Measurements from ENCODE around the gene MPIG6B.

The MPIG6B gene, protein sequence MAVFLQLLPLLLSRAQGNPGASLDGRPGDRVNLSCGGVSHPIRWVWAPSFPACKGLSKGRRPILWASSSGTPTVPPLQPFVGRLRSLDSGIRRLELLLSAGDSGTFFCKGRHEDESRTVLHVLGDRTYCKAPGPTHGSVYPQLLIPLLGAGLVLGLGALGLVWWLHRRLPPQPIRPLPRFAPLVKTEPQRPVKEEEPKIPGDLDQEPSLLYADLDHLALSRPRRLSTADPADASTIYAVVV

DNA sequence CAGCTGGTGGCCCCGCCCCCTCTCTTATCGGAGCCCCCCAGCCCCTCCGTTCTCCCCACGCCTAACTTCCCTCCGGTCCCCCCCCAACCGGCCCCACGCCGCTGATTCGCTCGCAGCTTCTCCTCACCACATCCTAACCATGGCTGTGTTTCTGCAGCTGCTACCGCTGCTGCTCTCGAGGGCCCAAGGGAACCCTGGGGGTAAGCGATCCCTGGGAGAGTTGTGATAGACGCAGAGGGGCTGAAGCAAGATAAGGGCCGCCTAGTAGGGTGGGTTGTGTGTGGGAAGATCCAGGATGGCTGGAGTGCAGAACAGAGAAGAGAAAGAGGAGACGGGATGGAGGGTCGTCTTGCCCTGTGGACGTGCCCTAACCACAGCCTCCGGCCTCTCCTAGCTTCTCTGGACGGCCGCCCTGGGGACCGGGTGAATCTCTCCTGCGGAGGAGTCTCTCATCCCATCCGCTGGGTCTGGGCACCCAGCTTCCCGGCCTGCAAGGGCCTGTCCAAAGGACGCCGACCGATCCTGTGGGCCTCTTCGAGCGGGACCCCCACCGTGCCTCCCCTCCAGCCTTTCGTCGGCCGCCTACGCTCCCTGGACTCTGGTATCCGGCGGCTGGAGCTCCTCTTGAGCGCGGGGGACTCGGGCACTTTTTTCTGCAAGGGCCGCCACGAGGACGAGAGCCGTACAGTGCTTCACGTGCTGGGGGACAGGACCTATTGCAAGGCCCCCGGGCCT, at the start of gene MPIG6B:
TSS of gene MPIG6B (plus strand) at position 129 of the 735 bp plus-strand sequence. CDS start at position 140, 11 bp downstream.
- Mint-ChIP-seq H3K36me3 (peaks cover 25% of the 10 kb centered on the region), H3K27me3 (no peaks in the 10 kb centered on the region), H3K4me1 (peaks cover 41% of the 10 kb centered on the region), H3K9me3 (no peaks in the 10 kb centered on the region), H3K4me3 (peak within 1 kb of the TSS; percentile 8), H3K27ac (peak within 1 kb of the TSS; percentile 63)
- no peak for ATAC-seq

DNA sequence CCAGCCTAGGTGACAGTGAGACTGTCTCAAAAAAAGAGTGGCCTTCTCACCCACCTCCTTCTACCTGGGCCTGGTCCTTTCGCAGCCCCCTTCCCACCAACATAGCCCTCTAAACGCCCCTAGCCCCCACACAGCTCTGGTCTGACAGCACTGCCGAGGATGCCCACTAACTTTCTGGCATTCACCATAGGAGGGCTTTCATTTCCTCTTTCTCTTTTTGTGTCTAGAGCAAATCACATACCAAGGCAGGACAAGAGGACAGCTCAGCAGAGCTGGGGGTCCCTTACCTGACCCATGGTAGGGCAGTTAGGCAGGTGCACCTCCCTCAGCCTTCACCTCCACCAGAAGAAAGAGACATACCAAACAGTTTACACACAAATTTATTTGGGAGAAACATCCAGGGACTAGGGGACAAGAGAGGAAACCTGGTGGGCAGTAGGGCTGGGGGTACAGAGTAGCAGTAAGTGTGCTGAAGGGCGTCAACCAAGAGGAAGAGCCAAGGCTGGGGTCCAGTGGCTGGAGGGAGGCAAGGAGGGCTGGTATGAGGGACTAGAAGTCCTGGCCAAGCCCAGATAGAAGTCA, 46.8 kb upstream of the MPIG6B start:
- Mint-ChIP-seq H3K27me3 (no peaks in the 10 kb centered on the region), H3K4me1 (peaks cover 33% of the 10 kb centered on the region), H3K9me3 (no peaks in the 10 kb centered on the region), H3K36me3 (peaks cover 19% of the 10 kb centered on the region), H3K27ac (peak overlapping the region; percentile 67), H3K4me3 (no peak overlapping the region)
- ATAC-seq, result peak; percentile 50

DNA sequence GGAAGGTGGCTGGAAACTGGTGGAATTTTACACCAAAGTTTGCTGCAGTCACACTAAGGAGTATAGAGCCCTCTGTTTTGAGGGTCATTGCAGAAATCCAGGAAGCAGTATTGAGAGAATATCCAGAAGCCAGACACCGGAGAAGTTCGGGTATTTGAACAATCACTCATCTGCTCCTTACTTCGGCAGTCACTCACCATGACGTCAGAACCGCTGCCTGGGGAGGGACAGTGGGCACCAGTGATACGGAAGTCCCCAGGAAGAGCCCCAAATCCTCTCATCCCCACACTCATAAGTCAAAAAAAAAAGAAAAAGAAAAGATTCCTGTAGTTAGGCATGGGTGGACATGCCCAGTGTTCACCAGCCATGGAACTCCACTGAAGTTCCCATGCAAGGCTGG, 46.3 kb upstream of the MPIG6B start:
- H3K27ac Mint-ChIP-seq, result peak overlapping the region; percentile 67

DNA sequence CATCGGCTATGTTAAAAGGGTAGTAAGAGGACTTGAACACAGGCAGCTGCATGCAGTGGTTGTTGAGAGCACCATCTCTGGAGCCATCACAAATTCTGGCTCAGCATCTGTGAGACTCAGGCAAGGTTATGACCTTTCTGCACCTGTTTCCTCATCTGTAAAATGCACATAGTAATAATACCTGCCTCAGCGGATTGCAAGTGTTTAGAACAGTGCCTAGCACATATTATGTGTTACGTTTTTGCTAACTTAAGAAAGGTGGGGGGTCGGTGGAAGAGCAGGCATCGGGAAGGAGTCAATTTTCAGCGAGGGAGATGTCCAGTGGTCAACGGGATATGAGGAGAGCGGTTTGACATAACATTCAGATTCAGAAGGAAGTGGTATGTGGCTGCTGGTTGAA, 45.2 kb upstream of the MPIG6B start:
- H3K27me3 Mint-ChIP-seq, result no peaks in the 10 kb centered on the region
- H3K27ac Mint-ChIP-seq, result peak overlapping the region; percentile 6
- no peak overlapping the region for H3K4me3 Mint-ChIP-seq
- ATAC-seq, result no peak
- H3K36me3 Mint-ChIP-seq, result peaks cover 6% of the 10 kb centered on the region
- no peaks in the 10 kb centered on the region for H3K9me3 Mint-ChIP-seq
- H3K4me1 Mint-ChIP-seq, result peaks cover 37% of the 10 kb centered on the region

More for the DNA sequence above, 46.3 kb upstream of the MPIG6B start:
- peaks cover 16% of the 10 kb centered on the region for H3K36me3 Mint-ChIP-seq
- H3K4me3 Mint-ChIP-seq, result no peak overlapping the region
- no peaks in the 10 kb centered on the region for H3K9me3 Mint-ChIP-seq
- H3K4me1 Mint-ChIP-seq, result peaks cover 37% of the 10 kb centered on the region
- H3K27me3 Mint-ChIP-seq, result no peaks in the 10 kb centered on the region
- no peak for ATAC-seq

DNA sequence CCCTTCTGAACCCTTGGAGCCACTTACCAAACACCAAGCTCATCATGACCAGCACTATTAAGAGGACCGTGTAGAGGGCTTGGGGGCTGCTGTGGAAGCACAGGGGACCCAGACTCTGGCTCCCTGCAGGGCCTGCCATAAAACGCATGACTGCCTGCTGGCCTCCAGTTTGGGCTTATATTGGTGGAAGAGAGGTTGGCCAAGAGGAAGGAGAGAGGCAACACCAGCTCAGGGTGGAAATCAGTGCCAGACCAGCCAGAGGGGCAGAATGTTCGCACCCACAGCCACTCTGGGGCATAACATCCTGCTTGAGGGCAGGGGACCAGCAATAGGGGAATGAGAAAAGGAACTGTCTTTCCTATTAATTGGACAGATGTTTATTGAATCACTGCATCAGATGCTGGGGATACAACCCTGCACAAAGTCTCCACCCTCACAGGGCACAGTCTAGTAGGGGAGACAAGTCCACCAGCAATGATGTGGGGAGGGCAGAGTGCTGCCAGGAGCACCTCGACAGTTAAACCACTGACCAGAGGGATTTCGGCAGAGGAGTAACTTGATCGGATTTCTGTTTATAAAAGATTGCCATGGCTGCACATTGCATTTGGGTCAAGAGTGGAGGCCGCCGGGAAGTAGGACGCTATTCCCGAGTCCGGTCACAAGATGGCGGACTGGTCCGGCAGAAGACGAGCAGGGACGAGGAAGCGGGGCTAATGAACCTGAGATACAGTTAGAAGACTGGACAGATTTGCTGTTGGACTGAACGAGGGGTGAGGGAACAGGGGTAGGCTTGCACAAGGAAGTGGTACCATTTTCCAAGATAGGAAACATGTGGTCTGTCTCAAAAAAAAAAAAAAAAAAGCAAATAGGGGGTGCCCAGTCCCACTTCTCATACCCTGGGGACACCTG, 42.7 kb upstream of the MPIG6B start, which contains the start of gene LY6G5C:
TSS of gene LY6G5C (minus strand) at position 842 of the 909 bp plus-strand sequence. CDS start at position 148, 694 bp downstream.
- no peaks in the 10 kb centered on the region for H3K27me3 Mint-ChIP-seq
- no peaks in the 10 kb centered on the region for H3K9me3 Mint-ChIP-seq
- peak within 1 kb of the TSS; percentile 77 for H3K4me3 Mint-ChIP-seq
- H3K36me3 Mint-ChIP-seq, result peaks cover 7% of the 10 kb centered on the region
- H3K27ac Mint-ChIP-seq, result peak within 1 kb of the TSS; percentile 47
- peaks cover 37% of the 10 kb centered on the region for H3K4me1 Mint-ChIP-seq
- ATAC-seq, result peak; percentile 78

DNA sequence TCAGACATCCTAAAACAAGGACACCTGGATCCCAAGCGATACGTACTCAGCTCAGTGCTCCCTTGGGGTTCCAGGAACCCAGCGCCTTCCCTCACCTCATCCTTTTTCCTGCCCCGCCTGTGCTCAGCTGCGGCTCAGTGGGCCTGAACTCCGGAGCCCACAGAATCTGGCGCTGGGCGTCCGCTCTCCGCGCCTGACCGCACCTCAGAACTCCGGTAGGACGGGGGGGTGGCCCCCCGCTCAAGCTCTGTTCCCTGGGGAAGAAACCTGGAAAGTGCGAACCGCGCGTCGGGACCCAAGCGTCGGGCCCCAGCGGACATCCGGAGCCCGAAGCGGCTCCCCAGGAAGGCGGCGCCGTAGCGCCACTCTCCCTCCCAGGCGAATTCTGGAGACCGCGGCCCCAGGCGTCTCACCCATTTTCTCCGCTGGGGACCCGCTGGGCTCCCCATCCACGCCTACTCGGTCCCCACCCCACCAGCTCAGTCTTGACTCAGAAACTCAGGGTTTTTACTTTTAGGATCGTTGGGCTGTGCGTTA, 42.0 kb upstream of the MPIG6B start:
- H3K27me3 Mint-ChIP-seq, result no peaks in the 10 kb centered on the region
- ATAC-seq, result peak; percentile 58
- peaks cover 35% of the 10 kb centered on the region for H3K4me1 Mint-ChIP-seq
- H3K36me3 Mint-ChIP-seq, result peaks cover 9% of the 10 kb centered on the region
- peak overlapping the region; percentile 77 for H3K4me3 Mint-ChIP-seq
- no peaks in the 10 kb centered on the region for H3K9me3 Mint-ChIP-seq
- peak overlapping the region; percentile 47 for H3K27ac Mint-ChIP-seq

DNA sequence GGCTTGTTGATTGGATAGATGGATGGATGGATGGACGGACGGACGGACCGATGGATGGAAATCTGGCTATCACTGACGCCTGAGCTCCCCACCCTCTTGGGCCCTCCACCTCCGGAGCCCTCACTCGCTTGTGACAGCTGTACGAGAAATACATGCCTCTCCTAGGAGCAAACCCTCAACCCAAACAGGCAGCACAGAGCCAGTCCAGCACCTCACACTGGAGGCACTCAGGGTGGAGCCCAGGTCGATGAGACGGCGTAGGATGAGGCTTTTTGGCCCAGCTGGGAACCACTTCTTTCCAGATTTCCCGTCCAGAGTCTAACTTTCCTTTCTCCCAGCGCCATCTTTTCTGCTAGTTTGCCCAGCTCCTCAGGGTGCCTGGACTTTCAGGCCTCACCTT, 39.6 kb upstream of the MPIG6B start:
- no peak overlapping the region for H3K4me3 Mint-ChIP-seq
- no peak for ATAC-seq
- peaks cover 18% of the 10 kb centered on the region for H3K4me1 Mint-ChIP-seq
- H3K9me3 Mint-ChIP-seq, result no peaks in the 10 kb centered on the region
- H3K27ac Mint-ChIP-seq, result peak overlapping the region; percentile 22
- peaks cover 24% of the 10 kb centered on the region for H3K36me3 Mint-ChIP-seq
- no peaks in the 10 kb centered on the region for H3K27me3 Mint-ChIP-seq

DNA sequence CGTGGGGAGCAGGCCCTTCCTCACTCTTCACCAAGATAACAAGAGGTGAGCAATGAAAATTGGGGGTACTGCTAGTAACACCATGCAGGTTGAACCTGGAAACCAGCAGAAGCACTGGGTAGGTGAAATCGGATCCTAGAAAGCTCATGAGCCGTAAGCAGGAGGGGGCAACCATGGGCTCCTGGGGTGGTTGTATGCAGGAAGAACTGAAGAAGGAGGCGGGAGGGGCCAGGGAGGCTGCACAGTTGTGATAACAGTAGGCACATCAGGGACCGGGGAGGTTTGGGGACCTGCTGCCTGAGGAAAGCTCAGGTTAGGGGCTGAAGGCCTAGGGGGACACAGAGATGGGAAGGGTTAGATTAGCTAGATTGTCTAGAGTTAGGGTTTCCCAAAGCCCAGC, 36.7 kb upstream of the MPIG6B start:
- H3K27ac Mint-ChIP-seq, result no peak overlapping the region
- peaks cover 48% of the 10 kb centered on the region for H3K36me3 Mint-ChIP-seq
- H3K27me3 Mint-ChIP-seq, result no peaks in the 10 kb centered on the region

DNA sequence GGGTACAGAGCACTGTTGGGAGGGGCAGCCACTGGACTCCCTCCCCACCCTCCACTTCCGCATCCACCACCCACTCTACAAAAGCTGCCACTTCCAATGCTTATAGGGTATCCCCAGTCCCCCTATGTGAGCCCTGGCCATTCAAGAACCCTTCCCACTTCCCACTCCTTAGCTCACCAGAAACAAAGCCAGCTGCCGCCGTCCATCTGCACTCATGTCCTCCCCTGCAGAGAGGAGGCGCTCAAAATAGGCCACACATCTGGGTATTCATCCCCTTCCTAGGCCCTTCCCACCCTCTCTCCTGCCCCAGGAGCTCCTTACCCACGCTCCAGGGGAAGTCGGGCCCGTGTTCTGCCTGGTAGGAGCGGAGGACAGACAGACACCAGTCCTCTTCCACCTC, 35.9 kb upstream of the MPIG6B start:
- Mint-ChIP-seq H3K4me1 (peaks cover 23% of the 10 kb centered on the region), H3K4me3 (no peak overlapping the region), H3K36me3 (peaks cover 53% of the 10 kb centered on the region), H3K27me3 (no peaks in the 10 kb centered on the region), H3K27ac (no peak overlapping the region), H3K9me3 (no peaks in the 10 kb centered on the region)
- no peak for ATAC-seq

More for the DNA sequence above, 36.7 kb upstream of the MPIG6B start:
- H3K9me3 Mint-ChIP-seq, result no peaks in the 10 kb centered on the region
- ATAC-seq, result no peak
- H3K4me1 Mint-ChIP-seq, result peaks cover 27% of the 10 kb centered on the region
- H3K4me3 Mint-ChIP-seq, result no peak overlapping the region

DNA sequence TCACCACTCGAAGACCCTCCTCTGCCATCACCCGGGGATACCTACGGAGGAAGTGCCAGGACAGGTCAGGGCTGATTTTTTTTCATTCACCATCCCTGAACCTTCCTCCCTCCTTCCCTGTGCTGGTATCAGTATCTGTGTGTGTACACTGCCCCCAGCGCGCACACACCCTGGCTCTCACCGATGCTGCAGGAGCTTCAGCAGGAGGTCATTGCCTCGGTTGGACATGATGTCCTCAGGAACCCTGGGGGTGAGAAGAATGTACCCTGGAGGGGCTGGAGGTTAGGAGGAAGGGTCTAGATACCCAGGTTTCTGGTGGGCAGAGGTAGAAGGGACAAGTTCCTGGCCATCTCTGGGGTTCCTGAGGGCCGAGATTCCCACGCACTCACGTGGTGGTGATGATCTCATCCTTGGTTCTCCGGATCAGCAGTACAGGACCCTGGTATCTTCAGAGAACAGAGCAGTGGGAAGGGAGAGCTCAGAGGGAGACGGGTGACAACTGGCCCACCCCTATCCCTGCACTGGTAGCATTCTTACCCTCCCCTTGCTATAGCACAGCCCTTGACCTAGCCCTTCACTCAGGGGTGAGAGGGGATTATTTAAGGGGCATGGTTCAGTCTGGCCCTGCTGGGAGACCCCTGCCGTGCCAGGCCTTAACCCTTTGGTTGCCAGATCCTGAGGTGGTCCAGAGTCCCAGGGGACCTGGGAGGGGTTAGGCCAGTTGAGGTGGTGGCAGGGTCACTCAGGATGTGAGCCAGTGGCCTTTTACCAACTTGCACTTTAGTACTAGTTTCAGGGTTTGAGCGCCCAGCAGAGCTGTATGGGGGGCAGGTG, 35.1 kb upstream of the MPIG6B start:
- H3K36me3 Mint-ChIP-seq, result peaks cover 57% of the 10 kb centered on the region
- no peak for ATAC-seq
- no peak overlapping the region for H3K4me3 Mint-ChIP-seq
- H3K9me3 Mint-ChIP-seq, result no peaks in the 10 kb centered on the region
- peaks cover 27% of the 10 kb centered on the region for H3K4me1 Mint-ChIP-seq
- H3K27ac Mint-ChIP-seq, result no peak overlapping the region
- H3K27me3 Mint-ChIP-seq, result no peaks in the 10 kb centered on the region

DNA sequence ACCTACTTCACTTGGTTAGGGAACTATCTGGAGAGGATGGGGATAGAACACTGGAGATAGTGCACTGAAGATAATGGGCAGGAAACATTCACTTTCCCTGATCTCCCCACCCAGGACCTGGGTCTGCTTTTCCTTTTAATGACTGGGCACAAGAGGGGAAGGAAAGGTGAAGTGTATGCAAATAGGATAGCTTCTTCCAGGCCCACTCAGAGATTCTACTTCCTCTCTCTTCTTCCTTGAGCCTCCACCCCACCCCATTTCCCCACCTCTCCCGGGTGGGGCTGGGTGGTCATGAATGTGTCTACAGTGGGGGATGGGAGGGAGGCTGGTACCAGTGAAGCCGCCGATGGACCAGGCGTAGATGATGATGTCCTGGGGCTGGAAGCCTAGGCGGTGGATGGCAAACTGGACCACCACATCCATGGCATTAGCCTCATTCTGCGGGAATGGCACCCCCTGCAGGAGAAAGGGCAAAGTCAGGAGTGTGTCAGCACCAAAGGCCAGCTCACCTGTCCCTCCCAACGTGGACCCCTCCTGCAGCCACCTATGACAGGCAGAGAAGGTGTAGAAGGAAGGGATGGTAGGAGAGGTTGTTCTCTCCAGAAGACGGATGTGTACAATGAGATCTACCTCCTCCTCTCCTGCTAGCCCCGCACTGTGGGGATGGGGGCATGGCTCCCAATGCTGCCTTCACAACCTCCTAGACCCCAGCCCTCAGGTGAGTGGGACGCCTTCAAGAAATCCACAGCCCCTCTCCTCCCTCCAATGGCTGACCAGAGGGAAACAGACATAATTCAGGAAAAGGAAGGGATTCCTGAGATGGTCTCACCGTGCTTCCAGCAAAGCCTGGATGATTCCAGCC, 33.7 kb upstream of the MPIG6B start:
- Mint-ChIP-seq H3K27ac (peak overlapping the region; percentile 62), H3K27me3 (no peaks in the 10 kb centered on the region), H3K9me3 (no peaks in the 10 kb centered on the region), H3K4me3 (no peak overlapping the region), H3K36me3 (peaks cover 55% of the 10 kb centered on the region), H3K4me1 (peaks cover 28% of the 10 kb centered on the region)
- no peak for ATAC-seq

DNA sequence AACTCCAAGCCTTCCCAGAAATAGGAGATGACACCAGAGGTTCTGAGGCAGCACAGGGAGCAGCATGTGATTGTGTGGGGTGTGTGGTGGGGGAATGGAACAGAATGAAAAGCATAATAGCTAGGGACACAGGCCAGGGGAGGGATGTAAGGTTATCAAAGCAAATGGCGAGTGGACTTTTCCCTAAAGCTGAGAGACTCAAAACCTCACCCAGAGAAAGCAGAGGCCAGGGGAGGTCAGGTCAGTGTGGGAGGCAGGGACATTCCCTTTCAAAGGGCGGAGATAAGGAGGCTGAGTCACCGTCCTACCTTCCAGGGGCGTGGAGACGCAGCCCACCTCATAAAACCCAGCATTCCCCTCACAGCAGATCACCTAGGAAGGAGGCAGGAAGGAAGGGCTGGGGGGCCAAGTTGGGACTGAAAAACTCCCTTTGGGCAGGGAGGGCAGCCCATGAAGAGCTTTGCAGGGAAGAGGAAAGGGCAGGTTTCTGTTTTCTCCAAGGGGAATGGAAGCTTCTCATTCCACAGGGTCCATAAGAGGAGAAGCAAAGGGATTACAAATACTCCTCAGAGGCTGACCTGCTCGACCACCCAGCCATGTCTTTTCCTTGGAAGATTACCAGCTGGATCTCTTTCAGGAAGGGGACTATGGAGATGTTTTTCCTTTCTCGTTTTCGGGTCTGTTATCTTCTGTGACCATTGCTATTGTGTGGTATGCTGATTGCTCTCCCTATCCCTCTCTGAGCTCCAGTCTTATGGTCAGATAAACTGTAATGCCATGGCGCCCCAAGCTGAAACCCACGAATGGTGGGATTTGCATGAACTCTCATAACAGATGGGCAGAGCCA, 32.7 kb upstream of the MPIG6B start:
- no peak for ATAC-seq
- H3K4me3 Mint-ChIP-seq, result no peak overlapping the region
- H3K9me3 Mint-ChIP-seq, result no peaks in the 10 kb centered on the region
- no peaks in the 10 kb centered on the region for H3K27me3 Mint-ChIP-seq
- peaks cover 55% of the 10 kb centered on the region for H3K36me3 Mint-ChIP-seq
- H3K4me1 Mint-ChIP-seq, result peaks cover 28% of the 10 kb centered on the region
- peak overlapping the region; percentile 62 for H3K27ac Mint-ChIP-seq
